MM.1S (cell line): ENCODE data around the gene GLS.

ENCODE experiments used
- DNase-seq: peaks from one replicate; pipeline ENCODE4 v3.0.0-alpha.2; 2015
- H2AFZ ChIP-seq: fragments of 300-600 bp; sonication (generic); 2 replicates; pipeline ENCODE4 v1.6.0; 2016; ENCODE audit warnings: antibody characterized with exemption, low read length
- H3F3A ChIP-seq: fragments of 300-600 bp; sonication (generic); 2 replicates; pipeline ENCODE4 v1.6.1; 2016; ENCODE audit warnings: mild to moderate bottlenecking, antibody characterized with exemption, low read length, moderate library complexity, mixed read lengths; ENCODE audit not compliant: insufficient read depth
- H3K27ac ChIP-seq: fragments of 300-600 bp; sonication (generic); 2 replicates; pipeline ENCODE4 v1.5.1; 2016; ENCODE audit warnings: mild to moderate bottlenecking, low read length
- H3K27me3 ChIP-seq: fragments of 300-600 bp; sonication (generic); replicated peaks from 2 replicates; pipeline ENCODE4 v1.6.0; 2016; ENCODE audit warnings: low read length; ENCODE audit not compliant: insufficient read depth
- H3K36me3 ChIP-seq: fragments of 300-600 bp; sonication (generic); replicated peaks from 2 replicates; pipeline ENCODE4 v1.6.1; 2016; ENCODE audit warnings: mild to moderate bottlenecking, low read length, mixed read lengths; ENCODE audit not compliant: insufficient read depth
- H3K4me1 ChIP-seq: fragments of 300-600 bp; sonication (generic); 2 replicates; pipeline ENCODE4 v1.6.1; 2016; ENCODE audit warnings: low read length, mixed read lengths
- H3K4me2 ChIP-seq: fragments of 300-600 bp; sonication (generic); 2 replicates; pipeline ENCODE4 v1.6.0; 2016; ENCODE audit warnings: low read depth, low read length
- H3K4me3 ChIP-seq: fragments of 300-600 bp; sonication (generic); 2 replicates; pipeline ENCODE4 v1.5.1; 2016; ENCODE audit warnings: low read length, mixed read lengths
- H3K79me2 ChIP-seq: fragments of 300-600 bp; sonication (generic); 2 replicates; pipeline ENCODE4 v1.6.1; 2016; ENCODE audit warnings: mixed run types, low read length, mixed read lengths
- H3K9ac ChIP-seq: fragments of 300-600 bp; sonication (generic); 2 replicates; pipeline ENCODE4 v1.6.1; 2016; ENCODE audit warnings: low read length, mixed read lengths
- H3K9me2 ChIP-seq: fragments of 300-600 bp; sonication (generic); replicated peaks from 2 replicates; pipeline ENCODE4 v1.6.1; 2016; ENCODE audit warnings: mild to moderate bottlenecking, low read length, mixed read lengths; ENCODE audit not compliant: insufficient read depth
- H3K9me3 ChIP-seq: fragments of 300-600 bp; sonication (generic); replicated peaks from 2 replicates; pipeline ENCODE4 v1.6.1; 2016; ENCODE audit warnings: mild to moderate bottlenecking, low read length, mixed read lengths; ENCODE audit not compliant: insufficient read depth
- H4K20me1 ChIP-seq: fragments of 300-600 bp; sonication (generic); 2 replicates; pipeline ENCODE4 v1.6.1; 2016; ENCODE audit warnings: mild to moderate bottlenecking, low read length, moderate library complexity, mixed read lengths; ENCODE audit not compliant: insufficient read depth
- EZH2 ChIP-seq: fragments of 300-600 bp; sonication (generic); optimal IDR thresholded peaks from 2 replicates; pipeline ENCODE3; 2017; ENCODE audit warnings: low read depth, mild to moderate bottlenecking, antibody characterized with exemption, low read length, mixed read lengths
- EZH2phosphoT487 ChIP-seq: fragments of 300-600 bp; sonication (generic); IDR thresholded peaks from 2 replicates; pipeline ENCODE4 v1.6.1; 2018; ENCODE audit warnings: antibody characterized with exemption, low read length
- TF ChIP-seq, protein P1 (sequence below): fragments of 300-600 bp; sonication (generic); IDR thresholded peaks from 2 replicates; pipeline ENCODE4 v1.5.1; 2016; ENCODE audit warnings: antibody characterized with exemption, low read length, mixed read lengths

The GLS gene

DNA sequence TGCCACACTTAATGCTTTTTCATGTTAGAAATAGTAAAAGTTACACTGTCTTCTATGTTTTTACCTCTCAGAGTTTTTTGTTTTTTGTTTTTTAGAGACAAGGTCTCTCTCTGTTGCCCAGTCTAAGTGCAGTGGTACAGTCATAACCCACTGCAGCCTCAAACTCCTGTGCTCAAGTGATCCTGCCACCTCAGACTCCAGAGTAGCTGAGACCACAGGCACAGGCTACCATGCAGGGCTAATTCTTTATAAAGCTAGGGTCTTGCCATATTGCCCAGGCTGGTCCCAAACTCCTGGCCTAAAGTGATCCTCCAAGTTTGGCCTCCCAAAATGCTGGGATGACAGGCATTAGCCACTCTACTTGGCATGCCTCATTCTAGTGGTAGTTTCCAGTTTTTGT is 33.1 kb downstream of the GLS start:
- Histone ChIP-seq H3K9ac (no peak overlapping the region), H3K4me2 (no peak overlapping the region), H3K9me2 (no peaks in the 10 kb centered on the region), H2AFZ (no peak overlapping the region), H3K27me3 (no peaks in the 10 kb centered on the region), H3K36me3 (peaks cover 30% of the 10 kb centered on the region; the same call in 1 of the 2 replicates), H3F3A (peaks cover 5% of the 10 kb centered on the region; the same call in 1 of the 2 replicates), H3K4me3 (no peak overlapping the region), H3K4me1 (no peaks in the 10 kb centered on the region), H3K79me2 (peaks cover 26% of the 10 kb centered on the region), H3K27ac (no peak overlapping the region), H4K20me1 (no peaks in the 10 kb centered on the region), H3K9me3 (no peaks in the 10 kb centered on the region)
- TF ChIP-seq, protein P1, sequence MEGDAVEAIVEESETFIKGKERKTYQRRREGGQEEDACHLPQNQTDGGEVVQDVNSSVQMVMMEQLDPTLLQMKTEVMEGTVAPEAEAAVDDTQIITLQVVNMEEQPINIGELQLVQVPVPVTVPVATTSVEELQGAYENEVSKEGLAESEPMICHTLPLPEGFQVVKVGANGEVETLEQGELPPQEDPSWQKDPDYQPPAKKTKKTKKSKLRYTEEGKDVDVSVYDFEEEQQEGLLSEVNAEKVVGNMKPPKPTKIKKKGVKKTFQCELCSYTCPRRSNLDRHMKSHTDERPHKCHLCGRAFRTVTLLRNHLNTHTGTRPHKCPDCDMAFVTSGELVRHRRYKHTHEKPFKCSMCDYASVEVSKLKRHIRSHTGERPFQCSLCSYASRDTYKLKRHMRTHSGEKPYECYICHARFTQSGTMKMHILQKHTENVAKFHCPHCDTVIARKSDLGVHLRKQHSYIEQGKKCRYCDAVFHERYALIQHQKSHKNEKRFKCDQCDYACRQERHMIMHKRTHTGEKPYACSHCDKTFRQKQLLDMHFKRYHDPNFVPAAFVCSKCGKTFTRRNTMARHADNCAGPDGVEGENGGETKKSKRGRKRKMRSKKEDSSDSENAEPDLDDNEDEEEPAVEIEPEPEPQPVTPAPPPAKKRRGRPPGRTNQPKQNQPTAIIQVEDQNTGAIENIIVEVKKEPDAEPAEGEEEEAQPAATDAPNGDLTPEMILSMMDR = no peak
- TF ChIP-seq EZH2 (no peak), EZH2phosphoT487 (no peak)
- DNase-seq = no peak

DNA sequence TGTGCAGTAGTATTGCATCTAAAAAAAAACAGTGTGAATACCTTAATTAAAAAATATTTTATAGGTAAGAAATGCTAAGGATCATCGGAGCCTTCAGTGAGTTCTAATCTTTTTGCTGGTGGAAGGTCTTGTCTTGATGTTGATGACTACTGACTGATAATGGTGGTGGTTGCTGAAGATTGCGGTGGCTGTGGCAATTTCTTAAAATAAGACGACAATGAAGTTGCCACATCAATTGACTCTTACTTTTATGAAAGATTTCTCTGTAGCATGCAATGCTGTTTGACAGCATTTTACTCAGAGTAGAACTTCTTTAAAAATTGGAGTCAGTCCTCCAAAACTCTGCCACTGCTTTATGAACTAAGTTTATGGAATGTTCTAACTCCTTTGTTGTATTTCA is 36.2 kb downstream of the GLS start:
- Histone ChIP-seq H3K9me2 (no peaks in the 10 kb centered on the region), H3K9ac (no peak overlapping the region), H3K4me2 (no peak overlapping the region), H3K27ac (no peak overlapping the region), H2AFZ (no peak overlapping the region), H3K36me3 (peaks cover 29% of the 10 kb centered on the region; the same call in 1 of the 2 replicates), H3K4me3 (no peak overlapping the region), H3K4me1 (no peaks in the 10 kb centered on the region), H4K20me1 (no peaks in the 10 kb centered on the region), H3F3A (0 out of 2 replicates have a peak, but pooled peaks cover 5% of the 10 kb centered on the region), H3K9me3 (no peaks in the 10 kb centered on the region), H3K79me2 (peaks cover 32% of the 10 kb centered on the region), H3K27me3 (no peaks in the 10 kb centered on the region)
- no peak for DNase-seq
- TF ChIP-seq, protein P1 = no peak
- TF ChIP-seq EZH2 = no peak
- TF ChIP-seq EZH2phosphoT487 = no peak

DNA sequence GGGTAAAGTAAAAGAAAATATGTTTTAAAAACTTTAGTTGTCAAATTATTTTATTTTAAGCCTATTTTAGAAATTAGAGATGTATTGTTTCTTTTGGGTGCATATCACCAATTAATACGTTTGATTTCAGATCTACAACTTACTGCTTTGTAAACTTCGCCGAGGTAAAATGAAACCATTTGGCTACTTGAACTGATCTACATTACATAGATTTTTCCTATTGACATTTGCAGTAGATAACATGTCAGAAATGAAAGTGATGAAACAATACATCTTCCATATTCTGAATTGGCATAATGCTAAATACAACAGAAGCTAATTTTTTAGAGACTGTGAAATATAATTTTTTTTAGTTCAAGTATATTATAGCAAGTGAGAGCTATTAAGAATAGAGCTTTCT is 39.5 kb downstream of the GLS start:
- DNase-seq = no peak
- H3K4me3 ChIP-seq = no peak overlapping the region
- no peak overlapping the region for H3K27ac ChIP-seq
- no peak overlapping the region for H3K4me2 ChIP-seq
- no peaks in the 10 kb centered on the region for H3K9me3 ChIP-seq
- no peaks in the 10 kb centered on the region for H3K9me2 ChIP-seq
- no peaks in the 10 kb centered on the region for H4K20me1 ChIP-seq
- H3K4me1 ChIP-seq = no peaks in the 10 kb centered on the region
- no peaks in the 10 kb centered on the region for H3K27me3 ChIP-seq
- H3K36me3 ChIP-seq = peaks cover 35% of the 10 kb centered on the region
- H2AFZ ChIP-seq = no peak overlapping the region
- H3K9ac ChIP-seq = no peak overlapping the region
- TF ChIP-seq EZH2phosphoT487 = no peak
- TF ChIP-seq, protein P1 = no peak
- TF ChIP-seq EZH2 = no peak
- 0 out of 2 replicates have a peak, but pooled peaks cover 5% of the 10 kb centered on the region for H3F3A ChIP-seq
- H3K79me2 ChIP-seq = peaks cover 29% of the 10 kb centered on the region
